ENCODE results near the gene ARAP1.

Gene ARAP1

DNA sequence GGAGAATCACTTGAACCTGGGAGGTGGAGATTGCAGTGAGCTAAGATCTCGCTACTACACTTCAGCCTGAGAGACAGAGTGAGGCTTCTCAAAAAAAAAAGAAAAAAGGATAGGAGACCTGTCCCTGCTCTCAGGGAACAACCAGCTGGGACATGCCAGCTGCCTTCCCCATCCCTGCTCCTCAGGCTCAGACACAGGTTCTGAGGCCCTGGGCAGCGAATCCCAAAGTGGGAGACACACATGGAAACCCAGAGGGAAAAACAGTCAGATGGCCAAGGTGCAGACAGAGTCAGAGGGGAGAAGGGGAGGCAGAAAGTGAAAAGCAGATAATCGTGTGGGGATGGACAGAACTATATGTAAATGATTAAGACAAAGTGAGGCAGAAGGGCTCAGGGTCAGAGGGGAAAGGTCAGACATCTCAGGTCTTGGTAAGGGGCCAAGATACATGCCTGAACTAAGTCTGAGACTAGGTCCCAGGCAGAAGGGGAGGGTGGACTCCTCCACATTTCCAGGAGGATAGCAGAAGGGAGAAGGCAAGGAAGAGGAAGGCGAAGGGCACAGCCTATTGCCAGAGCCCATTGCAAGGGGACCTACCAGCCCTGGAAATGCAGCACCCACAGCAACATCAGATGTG, 27.4 kb upstream of the ARAP1 start:
- no peak for DNase-seq

DNA sequence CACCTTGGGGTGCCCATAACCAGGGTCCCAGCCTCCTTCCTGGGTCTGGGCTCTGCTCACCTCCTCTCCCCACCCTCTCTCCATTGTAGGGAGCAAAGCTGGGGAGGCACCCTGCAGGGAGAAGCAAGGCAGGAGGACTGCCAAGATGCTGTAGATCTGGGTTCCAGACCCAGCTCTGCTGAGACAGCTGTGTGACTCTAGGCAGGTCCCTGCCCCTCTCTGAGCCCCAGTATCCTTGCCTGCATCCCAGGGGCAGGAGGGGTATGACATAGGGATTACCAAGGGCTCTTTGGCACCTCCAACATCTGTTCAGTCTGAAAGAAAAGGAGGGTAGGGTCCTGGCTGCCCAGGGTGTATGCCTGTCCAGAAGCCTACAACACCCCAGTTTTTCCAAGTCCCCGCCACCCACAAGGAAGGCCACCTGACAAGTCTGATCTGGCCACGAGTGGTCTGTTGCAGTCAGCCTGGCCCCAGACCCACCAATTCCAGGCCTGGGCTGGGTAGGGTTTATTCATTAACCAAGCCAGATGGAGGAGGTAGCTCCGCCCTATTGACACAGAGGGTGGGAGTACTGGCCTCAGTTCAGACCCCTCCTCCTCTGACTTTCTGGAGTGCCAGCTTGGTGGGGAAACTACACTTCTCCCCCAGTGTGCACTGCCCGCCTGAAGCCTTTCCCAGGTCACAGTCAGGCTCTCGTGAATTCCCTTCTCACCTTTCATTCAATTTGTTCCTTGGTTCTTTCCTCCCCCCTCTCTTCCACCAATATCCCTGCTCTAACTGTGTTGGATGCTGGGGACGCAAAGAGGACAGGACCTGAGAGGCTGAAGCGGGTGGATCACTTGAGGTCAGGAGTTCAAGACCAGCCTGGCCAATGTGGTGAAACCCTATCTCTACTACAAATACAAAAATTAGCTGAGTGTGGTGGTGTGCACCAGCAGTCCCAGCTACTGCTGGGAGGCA, 26.6 kb upstream of the ARAP1 start:
- no peak for DNase-seq

DNA sequence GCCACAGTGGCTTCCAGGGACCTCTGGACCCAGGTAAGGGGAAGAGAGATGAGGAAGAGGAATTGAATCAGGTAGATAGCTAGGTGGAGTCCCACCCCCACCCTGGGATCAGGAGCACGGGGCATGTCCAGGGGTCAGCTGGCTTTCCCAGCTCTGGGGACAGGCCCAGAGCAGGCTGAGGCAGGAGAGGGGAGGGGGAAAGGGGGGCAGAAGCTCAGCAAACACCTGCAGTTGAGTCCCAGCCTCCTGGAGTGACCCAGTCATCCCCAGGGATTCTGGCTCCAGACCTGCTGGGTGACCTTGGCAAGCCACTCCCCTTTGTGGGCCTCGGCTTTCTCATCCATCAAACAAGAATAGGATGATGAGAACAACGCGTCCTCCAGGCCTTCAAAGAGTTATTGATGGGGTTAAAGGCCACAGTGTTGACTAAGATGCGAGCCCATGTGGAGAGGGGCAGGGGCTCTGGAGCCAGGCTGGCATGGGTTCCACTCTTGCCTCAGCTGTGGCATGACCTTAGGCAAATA, 25.6 kb upstream of the ARAP1 start:
- no peak for DNase-seq

DNA sequence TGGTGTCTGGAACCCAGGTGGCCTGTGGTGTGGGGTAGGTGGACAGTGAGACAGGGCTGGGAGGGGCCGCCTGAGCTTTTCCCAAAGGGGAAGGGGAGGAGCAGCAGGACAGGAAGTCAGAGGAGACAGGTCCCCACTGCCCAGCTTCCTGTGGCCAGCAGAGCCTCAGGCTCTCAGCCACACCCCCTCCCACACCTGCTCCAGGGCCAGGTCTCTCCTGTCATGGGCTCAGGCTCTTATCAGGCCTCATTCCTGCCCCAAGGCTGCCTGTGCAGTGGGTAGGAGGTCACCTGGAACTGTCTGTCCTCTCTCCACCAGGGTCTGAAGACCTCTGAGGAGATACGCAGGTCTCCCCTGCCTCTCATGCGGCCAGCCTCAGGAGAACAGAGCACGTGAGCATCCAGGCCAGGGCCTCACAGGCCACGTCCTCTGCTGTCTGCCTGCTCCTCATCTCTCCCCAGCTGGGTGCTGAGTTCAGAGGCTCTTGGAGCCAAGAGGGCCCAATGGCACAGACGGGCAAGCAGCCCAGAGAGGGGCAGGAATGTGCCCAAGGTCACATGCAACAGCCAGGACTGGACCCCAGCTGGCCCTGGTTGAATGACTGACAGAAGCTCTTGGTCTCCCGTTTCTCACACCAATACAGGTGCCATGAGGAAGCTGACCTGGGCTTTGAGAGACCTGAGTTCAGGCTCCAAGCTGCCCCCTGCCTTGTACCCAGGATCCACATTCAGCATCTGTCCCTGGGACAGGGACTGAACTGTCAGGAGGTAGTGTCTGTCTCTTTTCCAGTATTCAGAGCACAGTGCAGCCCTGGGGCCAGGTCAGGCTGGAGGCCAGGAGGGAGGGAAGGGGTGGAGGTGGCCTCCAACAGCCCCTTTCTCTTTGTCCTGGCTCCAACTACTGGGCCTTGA, 24.9 kb upstream of the ARAP1 start:
- DNase-seq: no peak

DNA sequence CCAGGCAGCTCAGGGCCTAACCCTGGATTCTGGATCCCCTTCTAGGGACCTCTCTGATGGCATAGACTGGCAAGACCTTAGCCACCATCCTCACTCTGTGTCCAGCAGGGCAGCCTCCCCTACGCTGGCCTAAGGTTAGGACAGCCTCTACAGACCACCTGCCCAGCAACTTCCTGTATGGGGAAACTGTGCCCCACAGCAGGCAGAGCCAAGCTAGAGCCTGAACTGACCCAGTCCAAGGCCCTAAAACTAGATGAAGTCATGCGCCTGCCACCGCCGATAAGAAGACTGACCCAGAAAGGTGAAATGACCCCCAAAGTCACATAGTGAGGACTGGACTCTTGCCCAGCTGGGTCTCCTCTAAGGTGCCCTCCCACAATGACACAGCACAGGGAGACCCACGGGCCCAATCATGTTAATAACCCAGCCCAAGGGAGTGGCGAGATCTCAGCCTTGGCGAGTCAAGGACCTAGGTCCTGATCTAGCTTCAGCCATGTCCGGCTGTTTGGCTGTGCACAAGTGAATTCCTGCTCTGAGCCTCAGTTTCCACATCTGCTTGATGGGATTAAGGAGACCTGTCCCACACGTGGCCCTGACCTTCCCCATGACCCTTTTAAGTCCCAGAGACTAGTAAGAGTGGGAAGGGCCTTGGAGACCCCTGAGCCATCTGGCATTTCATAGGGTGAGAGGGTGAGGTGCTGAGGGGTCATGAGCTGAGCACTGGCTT, 24.1 kb upstream of the ARAP1 start:
- DNase-seq: no peak

DNA sequence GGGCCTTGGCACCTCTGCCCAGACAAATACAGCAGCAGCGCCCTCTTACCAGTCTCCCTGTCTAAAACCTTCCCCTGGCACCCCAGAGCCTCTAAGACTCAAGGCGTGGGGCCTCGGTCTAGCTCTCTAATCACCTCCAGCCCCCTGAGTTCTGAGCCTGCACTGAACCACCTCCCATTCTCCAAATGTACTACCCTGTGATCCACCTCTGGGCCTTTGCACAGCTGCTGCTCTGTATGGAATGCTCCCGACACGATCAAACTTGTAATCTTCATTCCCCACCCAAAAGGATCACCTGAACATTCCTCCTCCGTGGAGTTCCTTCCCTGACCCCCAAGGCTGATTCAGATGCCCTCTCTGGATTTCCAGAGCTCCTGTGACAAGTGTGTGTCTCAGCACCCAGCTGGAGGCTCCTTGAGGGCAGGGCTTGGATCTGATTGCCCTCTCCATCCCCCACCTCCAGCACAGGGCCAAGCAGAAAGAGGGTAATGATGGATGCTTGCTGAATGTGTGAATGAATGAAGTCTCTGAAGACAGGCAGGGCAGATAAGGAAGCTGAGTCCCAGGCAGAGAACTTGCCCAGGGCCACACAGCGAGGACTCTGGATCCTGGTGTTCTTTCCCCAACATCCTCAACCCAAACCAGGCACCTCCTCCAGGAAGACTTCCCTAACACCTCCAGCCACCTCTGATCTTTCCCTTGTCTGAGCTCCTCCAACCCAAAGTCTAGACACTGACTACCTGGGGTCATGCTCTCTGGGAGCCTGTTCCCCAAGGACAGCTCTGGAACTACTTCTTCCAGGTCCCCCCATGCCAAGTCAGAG, 23.3 kb upstream of the ARAP1 start:
- DNase-seq: no peak

DNA sequence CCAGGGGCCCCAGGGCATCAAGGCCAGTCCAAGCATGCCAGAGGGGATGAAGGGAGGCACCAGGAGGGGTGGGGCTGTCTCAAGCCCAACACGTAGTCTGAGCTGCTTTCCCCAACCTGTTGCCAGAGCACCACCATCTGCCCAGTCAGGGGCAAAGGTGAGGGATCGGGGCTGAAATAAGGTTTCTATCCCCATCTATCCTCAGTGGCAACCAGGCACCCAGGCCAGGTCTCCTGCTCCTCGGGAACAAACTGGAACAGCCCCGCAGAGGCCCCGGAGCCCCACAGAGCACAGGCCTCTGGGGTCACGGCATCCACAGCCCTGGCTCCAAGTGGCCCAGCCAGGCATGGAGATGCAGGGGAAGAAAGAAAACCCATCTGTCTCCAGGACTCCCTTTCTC, 22.3 kb upstream of the ARAP1 start:
- DNase-seq: no peak

DNA sequence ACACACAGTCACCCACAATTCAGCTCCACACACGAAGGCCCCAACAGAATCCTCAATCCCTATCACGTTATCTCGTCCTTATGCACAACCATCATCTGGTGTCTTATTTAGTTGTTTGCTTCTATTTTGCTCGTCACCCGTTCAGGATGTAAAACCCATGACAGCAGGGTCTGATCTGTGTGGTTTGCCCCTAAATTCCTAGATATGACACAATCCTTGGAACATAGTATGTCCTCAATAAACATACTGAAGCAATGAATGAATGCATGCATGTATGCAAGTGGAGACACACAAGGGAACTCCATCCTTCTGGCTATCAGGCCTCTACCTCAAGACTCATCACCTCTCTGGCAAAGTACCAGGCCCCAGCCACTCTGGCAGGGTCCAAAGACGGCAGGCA, 21.5 kb upstream of the ARAP1 start:
- no peak for DNase-seq

DNA sequence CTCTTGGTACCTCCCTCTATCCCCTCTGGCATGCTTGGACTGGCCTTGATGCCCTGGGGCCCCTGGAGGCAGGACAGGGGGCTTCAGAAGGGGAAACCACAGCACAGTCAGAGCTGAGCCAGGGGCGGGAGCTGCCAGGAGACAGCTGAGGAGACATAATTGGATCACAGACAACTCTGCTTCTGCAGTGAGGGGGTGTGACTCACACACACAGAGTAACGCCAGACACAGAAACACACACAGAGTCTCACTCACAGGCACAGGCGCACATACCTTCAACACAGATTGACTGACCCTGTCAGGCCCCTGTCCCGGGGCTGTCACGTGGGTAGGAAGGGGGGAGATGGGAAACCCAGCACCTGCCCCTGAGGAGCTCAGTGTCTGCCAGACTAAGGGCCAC, 21.1 kb upstream of the ARAP1 start:
- DNase-seq: peak; percentile 92

DNA sequence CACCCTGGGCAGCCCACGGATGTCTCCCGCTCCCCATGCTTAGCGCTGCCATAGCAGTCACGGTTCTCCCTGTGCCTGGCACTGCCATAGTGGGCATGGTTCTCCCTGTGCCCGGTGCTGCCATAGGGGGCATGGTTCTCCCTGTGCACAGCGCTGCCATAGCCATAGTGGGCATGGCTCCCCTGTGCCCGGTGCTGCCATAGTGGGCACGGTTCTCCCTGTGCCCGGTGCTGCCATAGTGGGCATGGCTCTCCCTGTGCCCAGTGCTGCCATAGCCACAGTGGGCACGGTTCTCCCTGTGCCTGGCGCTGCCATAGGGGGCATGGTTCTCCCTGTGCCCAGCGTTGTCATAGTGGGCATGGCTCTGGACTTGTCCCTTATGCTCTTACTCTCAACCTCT, 19.9 kb upstream of the ARAP1 start:
- no peak for DNase-seq

DNA sequence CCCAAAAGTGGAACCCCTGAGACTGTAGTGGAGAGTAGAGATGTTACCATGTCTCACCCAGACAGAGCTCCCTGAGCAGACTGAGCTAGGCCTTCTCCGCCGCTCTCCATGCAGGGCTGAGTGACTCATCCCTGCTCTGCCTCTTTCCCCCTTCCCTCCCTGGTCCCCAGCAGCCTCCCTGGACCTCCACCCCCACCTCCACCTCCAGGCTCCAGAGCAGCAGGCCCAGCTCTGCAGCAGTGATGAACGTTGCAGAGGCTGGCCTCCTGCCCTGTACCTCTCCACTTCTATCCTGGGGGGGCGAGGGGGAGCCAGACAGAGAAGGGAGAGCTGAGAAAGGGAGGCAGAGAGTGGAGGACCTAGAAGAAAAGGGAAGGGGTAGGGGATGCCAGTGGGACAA, 19.3 kb upstream of the ARAP1 start:
- DNase-seq: peak; percentile 84

DNA sequence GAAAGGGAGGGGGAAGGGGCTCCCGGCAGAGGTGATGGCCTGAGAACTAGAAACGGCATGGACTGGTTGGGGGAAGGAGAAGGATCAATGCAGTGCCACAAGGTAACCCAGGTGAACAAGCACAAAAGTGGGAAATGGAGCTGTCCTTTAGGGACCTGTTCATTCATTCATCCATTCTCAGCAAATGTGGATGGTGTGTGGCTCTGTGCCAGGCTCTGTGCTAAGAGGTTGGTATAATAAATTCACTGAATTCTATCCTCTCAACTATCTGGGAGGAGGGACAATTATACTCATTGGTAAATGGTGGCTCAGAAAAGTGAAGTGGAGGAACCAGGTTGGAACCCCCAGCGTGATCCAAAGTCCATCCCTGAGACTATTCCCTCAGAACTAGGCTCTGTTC, 18.6 kb upstream of the ARAP1 start:
- no peak for DNase-seq

DNA sequence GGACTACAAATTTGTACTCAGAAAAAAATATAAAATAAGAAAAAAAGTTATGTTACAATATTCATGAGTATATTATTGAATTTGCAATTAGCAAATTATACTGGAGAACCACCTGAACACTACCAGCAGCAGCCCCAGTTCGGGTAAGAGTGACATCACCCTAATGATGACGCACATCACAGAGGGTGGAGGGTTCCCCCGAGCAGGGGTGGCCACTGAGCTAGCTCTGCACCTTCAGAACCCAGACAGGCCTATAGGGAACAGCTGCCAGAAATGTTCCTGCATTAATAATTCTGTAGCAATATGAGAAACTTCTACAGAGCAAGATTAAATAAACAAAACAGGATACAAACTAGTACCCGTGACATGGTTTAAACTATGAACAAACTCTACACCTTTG, 17.5 kb upstream of the ARAP1 start:
- DNase-seq: no peak

DNA sequence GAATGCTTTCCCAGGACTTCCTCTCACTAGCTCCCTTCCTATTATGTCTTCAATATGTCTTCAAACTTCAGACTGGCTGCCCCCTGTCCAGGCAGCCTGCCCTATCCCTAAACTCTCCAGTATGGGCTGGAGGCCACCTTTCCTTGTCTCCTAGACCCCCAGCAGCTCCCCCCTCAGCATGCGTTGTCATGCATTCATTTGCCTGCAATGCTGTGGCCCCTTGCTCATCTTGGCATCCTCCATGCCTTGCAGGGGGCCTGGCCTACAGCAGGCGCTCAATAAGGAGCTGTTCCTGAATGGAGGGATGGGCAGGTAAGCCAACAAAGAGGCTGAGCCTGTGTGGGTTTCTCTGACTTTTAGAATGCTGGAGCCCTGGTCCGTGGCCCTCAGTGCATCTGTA, 16.4 kb upstream of the ARAP1 start:
- no peak for DNase-seq

DNA sequence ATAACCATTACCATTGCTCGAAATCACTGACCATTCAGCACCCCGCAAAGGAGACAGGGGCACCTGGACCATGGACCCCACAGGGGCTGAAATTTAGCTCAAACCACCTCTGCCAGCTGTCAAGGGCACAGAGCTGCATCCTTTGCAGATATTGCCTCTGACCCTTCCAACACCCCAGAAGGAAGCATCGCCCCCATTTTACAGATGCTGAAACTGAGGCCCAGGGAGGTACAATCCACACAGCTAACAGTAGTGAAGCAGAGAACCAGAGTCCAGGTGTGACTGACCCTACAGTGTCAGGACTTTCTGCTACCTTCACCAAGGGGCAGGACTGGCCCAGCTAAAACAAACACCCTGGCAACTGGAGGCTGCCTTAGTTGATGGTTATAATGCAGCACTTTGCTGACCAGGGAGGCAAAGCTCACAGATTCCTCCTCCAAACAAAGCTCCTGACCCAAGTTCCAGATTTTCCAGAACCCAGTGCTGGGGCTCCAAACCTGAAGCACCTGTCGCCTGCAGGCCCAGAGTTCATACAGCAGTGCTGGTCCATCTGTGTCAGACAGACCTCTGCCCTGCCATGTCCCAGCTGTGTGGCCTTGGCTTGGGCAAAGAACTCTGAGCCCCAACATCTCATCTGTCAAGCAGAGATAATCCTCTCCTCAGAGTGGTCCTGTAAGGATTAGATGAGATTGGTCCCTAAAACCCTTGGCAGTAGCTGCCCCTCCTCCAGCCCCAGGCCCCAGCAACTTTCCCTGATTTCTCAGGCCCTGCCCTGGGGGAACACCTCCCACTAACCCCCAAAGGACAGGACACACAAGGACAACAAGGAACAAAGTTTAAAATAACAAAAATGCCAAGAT, 15.2 kb upstream of the ARAP1 start:
- DNase-seq: no peak

DNA sequence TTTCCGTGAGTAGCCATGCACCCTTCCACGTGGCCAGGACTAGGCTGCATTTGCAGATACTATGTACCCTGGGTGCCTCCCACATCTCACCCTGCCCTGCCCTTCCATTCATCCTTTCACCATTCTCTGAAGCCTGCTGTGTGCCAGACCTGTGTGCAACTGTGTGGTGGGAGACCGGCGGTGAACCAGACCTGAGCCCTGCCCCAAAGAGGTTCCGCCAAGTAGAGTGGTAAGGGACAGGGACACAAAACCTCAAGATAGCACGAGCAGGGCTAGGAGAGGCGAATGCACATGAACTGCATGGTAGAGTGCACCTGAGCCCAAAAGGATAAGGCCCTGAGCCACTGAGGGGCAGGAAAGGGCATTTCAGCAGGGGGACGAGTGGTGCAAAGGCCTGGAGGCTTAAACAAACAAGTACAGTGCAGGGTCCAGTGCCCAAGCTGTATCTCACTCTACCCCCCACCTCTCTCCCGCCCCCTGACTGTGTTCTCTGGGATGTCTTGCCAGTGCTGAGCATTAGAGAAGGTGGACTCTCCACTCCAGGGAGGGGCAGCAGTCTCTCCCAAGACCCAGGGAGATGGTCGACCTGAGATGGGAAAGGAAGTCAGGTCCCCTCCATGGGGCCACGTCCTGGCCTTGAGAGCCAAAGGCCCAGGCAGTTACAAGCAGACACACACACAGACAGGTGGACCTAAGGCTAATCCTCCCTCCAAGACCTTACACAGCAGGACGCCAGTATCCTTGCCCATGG, 14.1 kb upstream of the ARAP1 start:
- DNase-seq: no peak

DNA sequence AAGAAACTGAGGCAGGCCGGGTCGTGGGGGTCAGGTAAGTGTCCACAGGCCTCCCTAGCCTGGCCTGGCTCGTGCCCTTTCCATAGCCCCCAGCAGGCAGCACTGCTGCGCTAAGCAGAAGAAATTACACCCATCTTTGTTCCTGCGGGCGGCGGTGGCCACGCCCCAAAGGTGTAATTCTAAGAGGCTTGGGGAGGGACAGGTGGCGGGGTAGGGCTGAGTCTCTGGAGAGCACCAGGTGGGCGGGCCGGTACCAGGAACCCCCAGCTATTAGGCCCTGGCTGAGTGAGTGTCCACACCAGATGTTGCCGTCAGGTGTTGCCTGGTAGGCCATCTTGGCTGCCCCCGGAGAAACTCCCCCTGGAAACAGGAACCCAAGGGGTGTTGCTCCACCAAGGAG, 12.3 kb upstream of the ARAP1 start:
- no peak for DNase-seq

DNA sequence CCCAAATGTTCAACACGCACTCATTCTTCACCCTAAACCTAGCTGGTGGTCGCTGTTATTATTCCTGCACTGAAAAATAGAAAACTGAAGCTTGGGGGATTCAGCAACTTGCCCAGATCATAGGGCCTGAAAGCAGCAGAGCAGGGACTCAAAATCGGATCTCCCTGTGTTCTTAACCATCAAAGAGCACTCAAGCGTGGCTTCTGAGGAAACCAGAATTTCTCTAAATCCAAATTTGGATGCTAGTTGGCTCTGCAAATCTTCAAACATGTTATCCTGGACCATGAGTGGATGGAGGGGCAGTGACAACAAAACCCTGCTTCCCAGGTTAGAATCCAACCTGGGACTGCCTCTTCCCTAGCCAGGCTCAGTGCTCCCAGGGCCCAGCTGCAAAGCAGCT, 11.6 kb upstream of the ARAP1 start:
- DNase-seq: no peak

DNA sequence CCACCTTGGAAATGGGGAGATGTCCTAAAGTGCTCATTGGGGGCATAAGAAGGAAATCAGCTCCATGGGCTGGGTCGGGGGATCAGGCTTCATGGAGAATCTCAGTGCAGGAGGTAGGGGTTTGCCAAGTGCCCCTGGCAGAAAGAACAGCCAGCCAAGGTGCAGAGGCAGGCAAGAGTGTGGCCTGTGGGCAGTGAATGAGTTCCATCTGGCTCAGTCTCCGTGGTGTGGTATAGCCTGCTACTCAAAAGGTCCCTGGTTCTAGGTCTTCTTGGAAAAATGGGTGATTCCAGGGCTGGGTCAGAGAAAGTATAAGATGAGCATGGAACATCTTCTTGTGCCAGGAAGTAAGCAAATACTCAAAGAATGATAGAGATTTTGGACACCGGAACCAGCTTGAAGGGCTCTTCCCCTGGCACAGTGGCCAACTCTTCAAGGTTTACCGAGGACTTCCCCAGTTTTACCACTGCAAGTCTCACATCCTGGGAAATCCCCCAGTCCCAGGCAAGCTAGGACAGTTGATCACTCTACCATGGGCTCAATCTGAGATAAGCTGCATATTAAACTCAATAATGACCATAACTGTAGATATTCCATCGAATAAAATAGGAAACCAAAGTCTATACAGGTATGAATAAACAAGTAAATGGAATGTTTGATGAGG, 10.6 kb upstream of the ARAP1 start:
- DNase-seq: no peak
